Stimulated activated CD4-positive, alpha-beta T cell treated with anti-CD3 and anti-CD28 coated beads, Interleukin-4, amount 100 ng/mL, for 4 hours (primary cell): ENCODE results near the gene LRRC46.

Experiments used
- DNase-seq, 2 experiments: peaks; one replicate each; pipeline ENCODE4 v3.0.0-alpha.2; 2020

LRRC46 gene

DNA sequence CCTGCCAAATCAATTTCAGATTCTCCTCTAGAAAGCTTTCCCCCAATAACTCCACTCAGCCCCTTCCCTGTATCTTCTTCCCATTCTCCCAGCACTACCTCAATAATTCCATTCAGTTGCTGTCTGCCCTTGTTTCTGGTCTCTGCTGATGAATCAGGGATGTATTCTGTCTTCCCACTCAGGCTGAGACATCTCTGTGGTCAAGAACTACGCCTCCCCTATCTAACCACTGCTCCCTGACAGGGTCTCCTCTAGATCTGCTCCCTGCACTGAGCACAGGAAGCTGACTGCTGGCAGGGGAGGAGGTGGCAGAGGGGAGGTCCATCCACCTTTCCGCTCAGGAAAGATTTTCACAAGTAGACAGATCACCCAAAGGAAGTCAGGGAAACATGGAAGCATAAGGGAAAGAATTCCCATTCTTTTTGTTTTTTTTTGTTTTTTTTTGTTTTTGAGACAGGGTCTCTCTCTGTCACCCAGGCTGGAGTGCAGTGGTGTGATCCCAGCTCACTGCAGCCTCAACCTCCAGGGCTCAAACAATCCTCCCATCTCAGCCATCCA is 47.6 kb downstream of the LRRC46 start:
- DNase-seq, result no peak

DNA sequence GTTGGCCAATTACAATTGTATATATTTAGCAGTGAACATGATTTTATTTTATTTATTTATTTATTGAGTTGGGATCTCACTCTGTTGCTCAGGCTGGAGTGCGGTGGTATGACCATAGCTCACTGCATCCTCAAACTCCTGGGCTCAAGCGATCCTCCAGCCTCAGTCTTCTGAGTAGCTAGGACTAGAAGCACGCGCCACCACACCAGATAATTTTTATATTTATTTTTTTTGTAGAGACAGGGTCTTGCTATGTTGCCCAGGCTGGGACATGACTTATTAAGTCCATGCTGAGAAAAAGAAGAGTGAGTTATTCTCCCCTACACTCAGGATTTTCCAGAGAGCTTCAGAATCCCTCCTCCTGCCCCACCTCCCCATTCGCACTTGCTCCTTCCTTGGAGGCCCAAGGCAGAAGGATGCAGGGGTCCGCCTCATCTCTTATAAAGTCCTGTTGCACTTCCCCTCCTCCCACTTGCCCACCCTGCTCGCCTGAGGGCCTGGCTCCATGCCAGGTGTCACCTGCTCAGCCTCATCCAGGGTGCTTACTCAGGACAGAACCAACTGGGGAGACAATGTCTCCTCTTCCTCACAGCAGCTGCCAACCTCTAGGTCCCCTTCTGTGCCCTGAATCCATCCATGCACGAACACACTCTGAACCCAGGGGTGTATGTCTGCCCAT is 48.4 kb downstream of the LRRC46 start:
- DNase-seq, result no peak

DNA sequence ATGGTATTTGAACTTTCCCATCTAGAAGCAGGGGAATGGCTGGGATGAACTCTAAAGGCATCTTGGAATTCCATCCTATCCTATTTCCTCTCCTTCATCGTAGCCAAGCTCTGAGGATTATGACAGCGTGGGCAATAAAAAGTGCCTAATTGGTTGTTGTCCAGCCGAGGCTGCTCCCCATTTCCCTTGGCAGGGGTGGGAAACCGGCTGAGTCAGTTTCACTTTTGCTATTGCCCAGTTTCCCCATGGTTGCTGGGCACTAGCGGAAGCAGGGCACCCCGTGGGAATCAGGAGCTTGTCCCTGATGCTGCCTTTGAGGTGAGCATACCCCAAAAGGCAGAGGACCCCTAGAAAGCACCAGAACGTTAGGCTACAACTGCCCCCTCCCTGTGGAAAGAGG is 50.8 kb downstream of the LRRC46 start:
- no peak for DNase-seq

DNA sequence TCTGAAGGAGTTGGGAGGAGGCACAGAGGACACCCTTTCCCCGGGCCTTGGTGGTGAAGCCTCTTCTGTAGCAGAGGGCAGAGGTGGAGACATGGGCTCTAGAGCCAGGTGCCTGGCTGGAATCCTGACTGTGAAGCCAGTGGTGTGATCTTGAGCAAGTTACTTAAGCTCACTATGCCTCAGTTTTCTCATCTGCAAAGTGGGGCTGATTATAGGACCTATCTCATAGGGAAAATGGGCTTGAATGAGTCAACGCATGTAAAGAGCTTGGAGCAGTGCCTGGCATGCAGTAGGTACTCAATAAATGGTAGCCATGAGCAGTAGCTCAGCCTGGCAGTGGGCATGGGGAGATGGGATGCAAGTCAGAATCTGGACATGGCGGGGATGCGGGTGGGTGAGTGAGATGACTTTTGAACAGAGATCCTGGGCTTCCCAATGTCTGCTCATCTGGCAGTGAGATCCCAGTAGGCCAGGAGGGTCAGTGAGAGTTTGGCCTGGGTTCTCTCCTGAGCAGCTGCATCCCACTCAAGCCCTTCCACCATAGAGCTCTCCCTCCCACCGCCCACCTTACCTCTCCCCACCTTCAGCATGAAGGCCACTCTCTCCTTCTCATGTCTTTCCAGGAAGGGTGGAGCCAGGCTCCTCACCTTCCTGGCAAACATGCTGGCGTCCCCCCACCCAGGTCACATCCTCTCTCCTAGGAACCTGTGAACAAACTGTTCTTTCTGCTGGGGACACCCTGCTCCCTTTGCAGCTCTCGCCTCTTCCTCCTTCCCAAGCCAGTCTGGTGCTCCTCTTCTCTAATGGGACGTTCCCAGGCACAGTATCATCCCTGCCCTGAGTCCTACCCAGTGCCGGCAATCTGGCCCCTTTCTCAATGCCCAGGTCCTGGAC is 51.5 kb downstream of the LRRC46 start:
- DNase-seq, result no peak

DNA sequence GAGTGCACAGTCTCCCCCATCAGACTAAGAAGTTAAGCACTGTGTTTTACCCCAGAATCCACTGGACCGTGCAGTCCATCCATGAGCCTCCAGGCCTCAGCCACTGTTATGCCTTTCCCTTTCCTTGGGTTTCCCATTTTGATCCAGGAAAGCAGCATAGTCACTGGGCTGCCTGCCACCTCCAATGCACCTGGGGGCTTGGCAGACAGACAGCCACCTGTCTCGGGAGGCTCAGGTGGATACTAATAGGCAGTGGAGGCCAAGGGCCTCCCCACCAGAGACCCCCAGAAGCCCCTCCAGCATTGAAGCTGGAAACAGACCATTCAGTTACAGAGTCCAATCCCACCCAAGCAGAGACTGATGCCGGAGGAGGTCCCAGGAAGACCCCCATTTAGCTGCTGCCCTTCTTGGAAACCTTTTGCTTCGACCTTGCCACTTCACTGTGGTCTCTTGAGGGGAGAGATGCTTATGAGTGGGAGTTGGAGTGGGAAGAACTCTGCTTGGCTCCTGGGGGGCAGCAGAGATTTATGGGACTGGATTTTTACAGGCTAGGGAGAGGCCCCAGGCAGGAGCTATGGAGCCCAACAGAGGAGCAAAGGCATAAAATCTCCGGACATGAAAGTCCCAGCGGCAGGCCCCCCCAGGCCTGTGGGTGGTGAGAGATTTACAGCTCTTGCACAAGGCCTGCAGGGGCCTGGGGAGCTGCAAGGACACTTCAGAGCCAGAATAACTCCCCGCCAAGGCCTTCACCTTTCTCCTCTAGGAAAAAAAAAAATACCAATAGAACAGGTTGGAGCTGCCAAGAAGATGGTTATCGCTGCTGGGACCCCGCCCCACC is 52.3 kb downstream of the LRRC46 start:
- no peak for DNase-seq

DNA sequence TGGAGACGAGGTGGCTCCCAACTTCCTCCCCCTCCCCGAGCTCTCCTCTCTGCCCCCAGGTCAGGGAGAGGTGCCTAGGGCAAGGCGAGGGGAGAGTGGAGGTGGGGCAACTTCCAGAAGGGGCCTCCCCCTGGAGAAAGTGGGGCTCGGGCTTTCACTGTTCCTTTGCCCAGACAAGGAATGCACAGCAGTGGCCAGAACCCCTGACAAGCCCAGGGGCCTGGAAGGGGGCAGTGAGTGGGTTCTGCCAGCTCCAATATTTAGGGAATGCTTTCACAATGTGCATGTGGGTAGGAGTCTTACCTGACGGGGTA is 52.9 kb downstream of the LRRC46 start:
- DNase-seq, result no peak

DNA sequence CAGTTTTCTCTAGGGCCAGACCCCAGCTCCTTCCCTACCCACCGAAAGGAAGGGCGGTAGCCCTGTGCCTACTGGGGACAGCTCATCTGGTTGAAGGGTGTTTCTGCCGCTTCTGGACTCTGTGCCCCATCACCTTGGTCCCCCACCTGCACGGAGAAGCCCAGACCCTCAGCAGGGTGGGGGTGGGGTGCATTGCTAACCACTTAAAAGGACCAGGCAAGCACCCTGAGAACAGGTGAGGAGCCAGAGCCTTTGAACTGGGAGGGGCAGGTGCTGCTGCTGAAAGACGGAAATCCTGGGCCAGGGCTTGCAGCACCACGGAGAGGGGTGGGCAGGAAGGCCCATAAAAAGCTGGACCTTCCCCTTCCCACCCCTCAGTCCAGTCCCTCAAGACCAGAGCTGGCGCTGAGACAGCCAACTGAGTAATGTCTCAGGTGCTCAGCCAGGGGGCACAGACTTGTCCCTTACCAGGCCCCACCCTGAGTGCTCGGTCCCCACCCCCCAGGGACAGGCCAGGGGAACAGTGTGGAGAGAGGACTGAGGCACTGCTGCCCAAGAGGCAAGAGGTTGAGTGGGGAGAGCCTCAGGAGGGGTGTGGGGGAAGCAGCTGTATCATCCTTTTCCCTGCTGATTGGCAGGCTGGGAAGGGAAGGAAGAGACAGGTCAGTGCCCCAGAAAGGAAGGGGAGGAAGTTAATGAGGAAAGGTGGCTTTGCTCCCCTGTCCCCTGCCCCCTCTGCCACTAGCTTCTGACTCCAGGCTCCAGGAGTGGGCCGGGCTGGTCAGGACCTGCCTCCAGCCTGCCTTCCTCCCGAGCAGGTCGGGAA is 53.6 kb downstream of the LRRC46 start:
- DNase-seq, result no peak
